OCI-LY3 (cell line): ENCODE data around the gene NCKAP5.

Experiments used
- CTCF ChIP-seq: fragments of 200-600, 300-600 bp; sonication (generic); IDR thresholded peaks from 2 replicates; pipeline ENCODE4 v1.5.1; 2014; ENCODE audit warnings: antibody characterized with exemption, low read length, low read depth
- EZH2phosphoT487 ChIP-seq: fragments of 200-600 bp; shearing (Covaris generic); IDR thresholded peaks from 2 replicates; pipeline ENCODE4 v1.6.1; 2018; ENCODE audit warnings: antibody characterized with exemption, mixed run types, low read depth

- TF ChIP-seq CTCF (no peak), EZH2phosphoT487 (no peak)
Measured at GRCh38 chr2:132734961-132735360, 833.3 kb downstream of the NCKAP5 start.
